COLO829 (cell line): ENCODE results near the gene BPNT1.
"Not testable (repeated sequence)": the region's sequence is repeated elsewhere in the genome, so short reads cannot be mapped to it uniquely, and the experiment has no call there.

Experiments used
- DNase-seq: peaks from one replicate; pipeline ENCODE4 v3.0.0; 2012; ENCODE audit warnings: low spot score

BPNT1 gene, protein sequence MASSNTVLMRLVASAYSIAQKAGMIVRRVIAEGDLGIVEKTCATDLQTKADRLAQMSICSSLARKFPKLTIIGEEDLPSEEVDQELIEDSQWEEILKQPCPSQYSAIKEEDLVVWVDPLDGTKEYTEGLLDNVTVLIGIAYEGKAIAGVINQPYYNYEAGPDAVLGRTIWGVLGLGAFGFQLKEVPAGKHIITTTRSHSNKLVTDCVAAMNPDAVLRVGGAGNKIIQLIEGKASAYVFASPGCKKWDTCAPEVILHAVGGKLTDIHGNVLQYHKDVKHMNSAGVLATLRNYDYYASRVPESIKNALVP

DNA sequence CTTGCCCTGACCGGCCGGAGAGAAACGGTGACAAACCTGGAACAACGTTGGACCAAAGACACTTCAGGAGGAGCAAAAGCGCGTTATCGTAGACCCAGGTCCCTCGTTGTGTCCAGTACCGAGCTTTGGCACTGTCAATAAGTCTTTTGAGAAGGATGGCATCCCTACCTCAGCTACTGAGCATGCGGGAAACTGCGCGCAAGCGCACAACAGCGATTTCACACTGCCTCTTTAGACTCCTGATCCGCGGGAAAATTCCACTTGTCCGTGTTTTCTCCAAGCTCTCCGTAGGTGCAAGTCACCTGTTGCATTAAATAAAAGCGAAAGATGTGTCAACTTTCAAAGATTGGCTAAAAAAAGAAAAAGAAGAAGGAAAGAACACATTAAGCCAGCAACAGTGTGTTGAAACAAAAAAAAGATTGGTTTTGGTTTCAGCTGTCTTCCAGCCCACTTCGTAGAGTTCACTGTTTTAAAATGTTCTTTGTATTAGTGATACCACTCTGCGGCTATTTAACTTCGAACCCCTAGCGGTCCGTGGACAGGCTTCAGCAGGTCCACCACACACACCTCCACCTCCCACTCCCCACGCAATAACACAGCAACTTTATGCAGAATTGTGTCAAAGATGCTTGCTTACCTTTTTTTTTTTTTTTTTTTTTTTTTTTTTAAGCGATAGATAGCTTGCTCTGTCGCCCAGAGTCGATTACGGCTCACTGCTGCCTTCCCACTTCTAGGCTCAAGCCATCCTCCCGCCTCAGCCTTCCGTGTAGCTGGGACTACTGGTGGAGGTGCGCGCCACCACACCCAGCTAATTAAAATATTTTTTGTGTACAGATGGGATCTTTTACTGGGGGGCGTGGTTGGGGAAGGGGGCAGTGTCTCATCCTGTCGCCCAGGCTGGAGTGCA, at the start of gene BPNT1:
Gene BPNT1 (minus strand): TSS at position 139 of the 907 bp plus-strand sequence. CDS start 9,942 bp downstream, outside the sequence.
- DNase-seq, result peak; percentile 99

DNA sequence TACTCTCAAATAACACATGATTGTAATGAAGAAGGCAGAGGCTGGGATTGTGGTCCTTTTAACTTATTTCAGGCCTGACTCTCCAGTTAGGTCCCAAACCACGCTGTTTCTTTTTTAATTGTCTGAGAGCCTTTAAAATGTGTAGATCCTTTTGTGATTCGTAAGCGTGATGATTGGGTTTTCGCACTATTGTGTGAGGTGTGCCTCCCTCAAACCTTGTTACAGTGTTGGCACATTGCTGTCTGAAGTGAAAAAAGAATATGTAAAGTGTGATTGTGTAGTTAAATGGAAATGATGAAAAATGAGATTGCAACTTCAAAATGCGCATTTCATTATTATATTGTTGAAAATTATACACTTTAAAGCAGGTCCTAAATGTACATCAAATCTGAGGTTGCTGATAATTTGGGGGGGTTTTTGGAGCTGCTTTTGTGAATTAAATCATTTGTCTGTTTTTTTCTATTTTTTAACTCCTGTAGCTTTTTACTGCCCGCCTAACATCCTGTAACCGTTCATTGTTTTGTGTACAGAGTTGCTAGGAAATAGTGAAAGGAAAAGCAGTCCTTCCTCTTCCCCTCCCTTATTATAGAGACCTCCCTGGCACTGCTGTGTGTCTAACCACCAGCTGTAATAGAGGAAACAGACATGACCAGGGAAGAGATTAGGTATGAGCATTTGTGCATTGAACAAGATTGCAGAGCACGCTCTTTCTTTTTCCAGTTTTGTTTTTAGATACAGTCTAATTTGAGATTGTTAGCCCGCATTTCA, 47.6 kb upstream of the BPNT1 start:
- no peak for DNase-seq

DNA sequence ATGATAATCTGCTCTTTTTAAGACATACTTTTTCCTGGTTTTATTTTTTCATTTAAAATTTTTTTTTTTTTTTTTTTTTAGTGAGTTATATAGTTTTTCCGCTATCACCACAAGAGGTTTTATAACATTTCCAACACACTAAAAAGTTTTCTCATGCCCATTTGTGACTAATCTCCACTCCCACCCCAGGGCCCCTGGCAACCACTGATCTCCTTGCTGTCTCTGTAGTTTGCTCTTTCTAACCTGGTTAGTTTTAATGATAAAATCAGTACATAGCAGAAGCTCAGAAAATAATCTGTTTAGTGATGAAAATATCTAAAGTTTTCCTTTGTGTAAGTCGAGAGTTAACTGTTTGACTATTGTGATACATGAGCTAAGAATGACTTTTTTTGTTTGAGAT, 46.2 kb upstream of the BPNT1 start:
- no peak for DNase-seq

DNA sequence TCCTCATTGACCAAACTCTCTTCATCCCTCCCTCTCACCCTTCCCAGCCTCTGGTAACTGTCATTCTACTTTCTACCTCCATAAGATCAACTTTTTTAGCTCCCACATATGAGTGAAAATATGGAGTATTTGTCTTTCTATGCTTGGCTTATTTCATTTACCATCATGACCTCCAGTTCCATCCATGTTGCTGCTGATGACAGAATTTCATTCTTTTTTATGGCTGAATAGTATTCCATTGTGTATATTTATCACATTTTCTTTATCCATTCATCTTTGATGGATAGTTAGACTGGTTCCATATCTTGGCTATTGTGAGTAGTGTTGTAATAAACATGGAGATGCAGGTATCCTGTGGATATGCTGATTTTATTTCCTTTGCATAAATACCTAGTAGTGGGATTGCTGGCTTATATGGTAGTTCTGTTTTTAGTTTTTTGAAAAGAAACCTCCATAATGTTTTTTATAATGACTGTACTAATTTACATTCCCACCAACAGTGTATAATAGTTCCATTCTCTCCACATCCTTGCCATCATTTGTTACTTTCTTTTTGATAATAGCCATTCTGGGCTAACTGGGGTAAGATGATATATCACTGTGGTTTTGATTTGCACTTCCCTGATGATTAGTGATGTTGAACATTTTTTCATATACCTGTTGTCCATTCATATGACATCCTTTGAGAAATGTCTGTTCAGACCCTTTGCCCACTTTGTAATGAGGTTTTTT, 40.1 kb upstream of the BPNT1 start:
- no peak for DNase-seq

DNA sequence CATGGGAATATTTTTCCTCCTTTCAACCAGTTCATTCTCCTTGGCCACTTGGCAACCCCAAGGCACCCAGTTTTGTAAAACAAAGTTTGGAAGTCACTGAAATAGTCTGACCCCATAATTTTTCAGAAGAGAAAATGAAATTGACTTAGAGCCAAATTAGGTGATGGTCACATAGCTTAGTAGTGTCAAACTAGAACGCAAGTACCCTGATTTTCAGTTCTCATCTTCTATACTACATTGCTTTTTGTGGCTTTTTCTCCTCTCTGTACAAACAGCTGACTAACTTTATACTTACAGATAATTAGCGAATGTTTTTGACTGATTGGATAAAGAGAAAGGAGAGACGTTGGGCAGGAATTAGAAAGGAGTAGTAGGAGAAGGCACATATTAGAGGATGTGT, 37.5 kb upstream of the BPNT1 start:
- no peak for DNase-seq

DNA sequence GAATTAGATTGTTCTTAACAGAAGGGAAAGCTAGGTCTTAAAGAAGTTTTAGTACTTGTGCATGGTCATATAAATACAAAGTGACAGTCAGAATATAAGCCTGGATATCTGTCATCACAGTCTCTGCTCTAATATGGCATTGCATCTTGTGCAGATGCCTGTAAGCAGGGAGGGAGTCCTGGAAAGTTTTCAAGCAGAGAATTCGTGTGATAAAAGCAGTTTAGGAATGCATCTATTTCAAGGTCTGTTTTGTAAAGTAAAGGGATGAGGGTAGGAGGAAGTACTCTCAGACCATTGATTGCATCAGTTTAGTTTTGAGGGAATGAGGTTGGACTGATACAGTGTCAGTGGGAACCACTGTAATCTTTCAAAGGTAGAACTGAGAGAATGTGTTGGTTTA, 35.0 kb upstream of the BPNT1 start:
- no peak for DNase-seq

DNA sequence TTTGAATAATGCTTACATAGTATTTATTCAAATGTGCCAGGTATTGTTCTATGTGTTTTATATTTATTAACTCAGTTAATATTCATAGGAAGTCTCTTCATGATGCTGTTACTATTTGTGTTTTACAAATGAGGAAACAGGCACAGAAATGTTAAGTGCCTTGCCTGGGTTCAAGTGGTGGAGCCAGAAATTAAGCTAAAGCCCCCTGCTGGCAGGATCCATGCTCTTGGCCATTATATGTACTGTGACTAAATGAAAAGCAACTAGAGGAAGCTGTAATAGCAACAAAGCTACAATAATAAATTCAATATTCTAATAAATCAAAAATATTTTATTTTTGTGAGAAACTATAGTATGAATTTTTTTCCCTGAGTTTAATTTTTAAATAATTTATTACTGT, 34.3 kb upstream of the BPNT1 start:
- DNase-seq, result no peak

DNA sequence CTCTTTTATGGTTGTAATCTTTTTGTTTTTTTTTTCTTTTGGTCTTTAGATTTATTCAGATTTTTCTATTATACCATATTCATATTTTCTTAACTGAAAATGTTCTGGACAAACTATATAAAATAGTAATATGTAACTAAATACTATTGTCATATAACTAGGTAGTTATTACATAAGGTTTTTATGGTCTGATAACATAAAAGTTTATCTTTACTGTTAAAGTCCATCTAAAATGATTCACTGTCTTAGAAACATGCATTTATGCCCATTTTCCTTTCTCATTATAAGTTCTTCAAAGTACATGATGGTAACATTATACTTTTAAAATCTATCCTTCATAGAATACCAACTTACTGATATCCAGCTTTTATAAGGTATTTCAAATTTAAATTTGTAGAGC, 33.5 kb upstream of the BPNT1 start:
- no peak for DNase-seq

DNA sequence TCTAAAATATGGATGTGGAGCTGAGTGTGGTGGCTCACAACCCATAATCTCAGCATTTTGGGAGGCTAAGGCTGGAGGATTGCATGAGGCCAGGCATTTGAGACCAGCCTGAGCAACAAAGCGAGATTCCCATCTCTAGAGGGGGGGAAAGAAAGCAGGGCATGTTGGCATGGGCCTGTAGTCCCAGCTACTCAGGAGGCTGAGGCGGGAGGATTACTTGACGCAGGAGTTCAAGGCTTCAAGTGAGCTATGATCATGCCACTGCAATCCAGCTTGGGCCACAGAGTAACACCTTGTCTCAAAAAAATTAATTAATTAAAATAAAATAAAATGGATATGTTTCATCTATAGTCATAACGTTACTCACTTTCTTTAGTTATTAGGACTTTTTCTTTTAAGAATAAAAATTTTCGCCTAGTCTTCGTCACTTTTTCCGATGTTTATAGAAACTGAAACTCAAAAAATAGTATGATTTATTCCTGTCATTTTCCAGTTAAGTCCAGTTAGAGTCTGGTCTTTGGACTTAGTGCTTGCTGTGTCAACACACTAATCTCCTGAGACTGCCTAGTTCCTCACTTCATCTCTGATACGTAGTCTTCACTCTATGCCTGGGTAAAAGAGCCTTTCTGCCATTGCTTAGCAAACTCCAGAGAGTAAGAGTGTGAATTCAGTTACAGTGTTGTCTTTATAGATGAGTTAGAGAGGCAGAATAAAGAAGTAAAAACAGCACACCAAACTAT, 32.4 kb upstream of the BPNT1 start:
- DNase-seq, result no peak

DNA sequence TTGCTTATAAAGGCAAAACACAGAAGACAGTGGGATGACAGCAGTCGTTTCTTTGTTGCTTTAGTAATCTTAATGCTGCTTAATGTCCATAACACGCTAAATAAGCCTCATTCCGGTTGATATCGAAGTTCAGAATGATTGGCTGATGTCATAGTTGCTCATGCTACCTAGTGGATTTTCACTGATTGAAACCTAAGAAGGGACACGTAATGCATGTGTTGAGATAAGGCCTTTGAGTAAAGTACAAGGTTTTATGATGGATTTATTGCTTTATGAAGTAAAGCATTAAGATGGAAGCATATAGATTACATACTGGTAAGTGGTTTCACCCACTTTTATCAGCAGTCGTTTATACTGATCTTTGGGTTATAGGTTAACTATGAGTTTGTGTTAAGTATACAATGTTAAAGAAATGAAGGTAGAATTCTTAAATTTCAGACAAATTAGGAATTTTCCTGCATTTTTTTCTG, 29.5 kb upstream of the BPNT1 start:
- no peak for DNase-seq

DNA sequence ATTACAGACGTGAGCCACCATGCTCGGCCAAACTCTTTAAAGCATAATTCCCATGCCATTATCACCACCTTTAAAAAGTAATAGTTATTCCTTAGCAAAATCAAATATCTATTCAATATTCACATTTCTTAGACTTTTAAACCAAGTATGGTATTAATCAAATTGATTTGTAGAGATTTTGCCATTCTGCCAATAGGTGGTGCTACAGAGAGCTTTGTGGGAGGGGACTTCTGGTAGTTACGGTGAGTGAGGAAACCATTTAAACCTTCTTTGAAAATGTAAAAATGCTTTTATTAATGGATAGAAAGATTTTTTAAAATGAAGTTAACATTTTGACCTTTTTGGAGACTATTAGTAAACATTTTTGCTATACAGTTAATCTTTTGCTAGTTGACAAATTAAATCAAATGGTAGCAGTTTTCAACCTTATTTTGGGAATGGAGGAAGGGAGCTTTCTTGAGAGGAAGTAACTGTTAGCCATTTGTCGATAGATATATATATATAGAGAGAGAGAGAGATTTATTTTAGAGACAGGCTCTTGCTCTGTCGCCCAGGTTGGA, 23.6 kb upstream of the BPNT1 start:
- DNase-seq, result peak; percentile 56

DNA sequence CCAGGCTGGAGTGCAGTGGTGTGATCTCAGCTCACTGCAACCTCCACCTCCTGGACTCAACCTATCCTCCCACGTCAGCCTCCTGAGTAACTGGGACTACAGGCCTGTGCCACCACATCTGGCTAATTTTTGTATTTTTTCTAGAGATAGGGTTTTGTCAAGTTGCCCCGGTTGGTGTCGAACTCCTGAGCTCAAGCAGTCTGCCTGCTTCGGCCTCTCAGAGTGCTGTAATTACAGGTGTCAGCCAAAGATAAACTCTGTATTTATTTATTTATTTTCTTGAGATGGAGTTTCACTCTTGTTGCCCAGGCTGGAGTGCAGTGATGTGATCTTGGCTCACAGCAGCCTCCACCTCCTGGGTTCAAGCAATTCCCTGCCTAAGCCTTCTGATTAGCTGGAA, 23.0 kb upstream of the BPNT1 start:
- not testable (repeated sequence) for DNase-seq

DNA sequence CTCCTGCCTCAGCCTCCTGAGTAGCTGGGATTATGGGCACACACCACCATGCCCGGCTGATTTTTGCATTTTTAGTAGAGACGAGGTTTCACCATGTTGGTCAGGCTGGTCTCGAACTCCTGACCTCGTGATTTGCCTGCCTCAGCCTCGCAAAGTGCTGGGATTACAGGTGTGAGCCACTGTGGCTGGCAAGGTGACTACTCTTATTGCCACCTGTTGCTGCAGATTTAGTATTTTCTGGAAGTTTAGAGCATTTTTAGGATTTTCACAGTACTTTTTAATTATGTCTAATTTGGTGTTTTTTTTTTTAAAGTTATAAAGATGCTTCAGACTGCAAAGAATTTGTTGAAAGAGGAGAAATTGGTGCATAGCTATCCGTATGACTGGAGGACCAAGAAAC, 20.9 kb upstream of the BPNT1 start:
- not testable (repeated sequence) for DNase-seq

DNA sequence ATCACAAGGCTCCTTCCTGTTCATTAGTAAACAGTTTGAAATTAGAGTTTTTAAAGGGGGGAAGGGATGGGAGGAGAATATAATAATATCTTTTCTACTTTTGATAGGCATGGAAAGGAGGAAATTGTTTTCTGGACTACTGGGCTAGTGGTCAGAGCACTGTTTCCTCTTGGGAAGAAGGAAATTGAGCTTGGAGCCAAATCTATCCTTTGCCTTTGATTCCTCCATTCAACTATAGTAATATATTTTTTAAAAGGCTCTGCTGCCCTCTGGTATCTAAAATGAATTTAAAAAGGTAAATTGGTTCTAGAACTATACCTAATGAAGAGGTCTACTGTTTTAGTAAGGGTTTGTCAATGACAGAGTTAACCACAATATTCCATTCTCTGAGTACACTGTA, 10.2 kb upstream of the BPNT1 start:
- no peak for DNase-seq

DNA sequence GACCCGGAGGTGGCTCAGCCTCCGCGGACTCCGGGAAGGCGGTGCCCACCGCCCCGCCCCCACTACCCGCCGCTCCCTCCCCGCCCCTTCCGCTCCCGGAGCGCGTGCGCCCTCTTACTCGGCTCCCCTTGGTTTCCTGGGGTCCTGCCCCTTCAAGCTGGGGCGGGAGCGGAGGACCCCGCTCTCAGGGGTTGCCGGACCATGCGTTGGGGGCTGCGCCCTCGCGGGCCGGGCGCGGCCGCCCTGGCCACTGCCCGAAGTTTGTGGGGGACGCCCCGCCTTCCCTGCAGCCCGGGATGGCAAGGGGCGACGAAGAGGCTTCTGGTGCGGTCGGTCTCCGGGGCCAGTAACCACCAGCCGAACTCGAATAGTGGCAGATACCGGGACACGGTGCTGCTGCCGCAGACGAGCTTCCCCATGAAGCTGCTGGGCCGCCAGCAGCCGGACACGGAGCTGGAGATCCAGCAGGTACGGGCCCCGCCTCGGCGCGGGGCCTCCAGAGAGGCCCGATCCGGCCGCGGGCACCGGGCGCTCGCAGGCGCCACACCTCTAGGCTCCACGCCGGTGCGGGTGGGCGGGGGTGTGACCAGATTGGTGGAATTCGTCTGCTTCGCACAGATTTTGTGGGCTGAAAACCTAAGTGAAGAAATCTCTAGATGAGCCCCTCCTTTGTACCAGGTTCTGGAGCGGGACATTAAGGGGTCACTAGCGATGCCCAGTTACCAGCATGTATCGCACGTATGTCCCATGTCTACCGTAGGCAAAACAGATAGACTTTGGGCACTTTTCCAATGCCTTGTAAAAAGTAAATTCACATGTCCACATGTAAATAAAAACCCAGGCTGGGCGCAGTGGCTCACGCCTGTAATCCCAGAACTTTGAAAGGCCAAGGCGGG, 4.7 kb upstream of the BPNT1 start, which contains the start of gene IARS2:
Gene IARS2 (plus strand): TSS at position 117 of the 896 bp plus-strand sequence. CDS start 85 bp downstream, at position 202.
- DNase-seq, result peak; percentile 88

DNA sequence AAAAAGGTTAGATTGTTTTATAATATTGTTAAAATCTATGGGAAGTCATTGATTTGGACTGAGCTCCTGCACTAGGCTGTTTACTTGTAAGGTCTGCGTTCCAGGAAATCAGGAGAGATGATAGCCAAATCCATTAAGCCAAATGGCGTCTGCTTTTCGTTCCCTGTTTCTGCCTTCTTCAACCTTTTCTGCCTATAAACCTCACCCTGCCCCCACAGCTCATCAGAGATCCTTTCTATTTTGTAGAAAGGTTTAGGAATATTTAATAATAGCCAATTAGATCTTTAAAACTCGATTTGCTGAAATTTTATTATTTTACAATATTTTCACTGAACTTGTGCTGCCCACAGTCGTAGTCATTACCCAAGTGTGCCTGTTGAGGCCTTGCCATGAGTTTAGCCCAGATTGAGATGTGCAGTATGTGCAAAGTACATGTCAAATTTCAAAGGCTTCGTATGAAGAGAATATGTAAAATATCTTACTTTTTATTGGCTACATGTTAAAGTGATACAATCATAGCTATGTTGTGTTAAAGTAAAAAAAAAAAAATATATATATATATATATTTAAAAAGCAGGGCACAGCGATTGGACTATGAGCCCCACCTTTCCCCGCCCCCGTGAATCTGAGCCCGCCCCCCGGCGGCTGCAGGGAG, 3.9 kb upstream of the BPNT1 start:
- DNase-seq, result no peak

DNA sequence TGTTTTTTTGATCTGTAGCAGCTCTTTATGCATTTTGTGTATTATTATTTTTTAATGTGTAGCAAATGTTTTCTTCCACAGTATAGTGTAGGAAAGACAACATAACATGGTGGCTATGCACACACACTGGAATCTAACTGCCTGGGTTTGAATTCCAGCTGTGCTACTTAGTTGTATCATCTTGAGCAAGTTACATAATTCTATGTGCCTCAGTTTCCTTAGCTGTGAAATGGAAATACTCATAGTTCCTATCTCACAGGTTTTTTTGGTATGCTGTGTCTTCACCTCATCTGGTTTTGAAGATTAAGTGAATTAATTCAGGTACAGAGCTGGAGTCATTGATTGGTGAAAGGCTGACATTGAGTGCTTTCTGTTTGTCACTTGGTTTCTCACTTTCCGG, 3.1 kb upstream of the BPNT1 start:
- no peak for DNase-seq

DNA sequence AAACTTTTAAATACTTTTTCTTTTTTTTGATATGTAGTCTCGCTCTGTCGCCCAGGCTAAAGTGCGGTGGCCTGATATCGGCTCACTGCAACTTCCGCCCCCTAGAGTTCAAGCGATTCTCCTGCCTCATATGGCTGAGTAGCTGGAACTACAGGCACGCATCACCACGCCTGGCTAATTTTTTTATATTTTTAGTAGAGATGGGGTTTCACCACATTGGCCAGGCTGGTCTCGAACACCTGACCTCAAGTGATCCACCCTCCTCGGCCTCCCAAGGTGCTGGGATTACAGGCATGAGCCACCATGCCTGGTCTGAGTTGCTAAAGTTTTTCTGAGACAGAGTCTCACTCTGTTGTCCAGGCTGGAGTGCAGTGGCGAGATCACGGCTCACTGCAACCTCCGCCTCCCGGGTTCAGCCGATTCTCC, 3.3 kb downstream of the BPNT1 start:
- not testable (repeated sequence) for DNase-seq

DNA sequence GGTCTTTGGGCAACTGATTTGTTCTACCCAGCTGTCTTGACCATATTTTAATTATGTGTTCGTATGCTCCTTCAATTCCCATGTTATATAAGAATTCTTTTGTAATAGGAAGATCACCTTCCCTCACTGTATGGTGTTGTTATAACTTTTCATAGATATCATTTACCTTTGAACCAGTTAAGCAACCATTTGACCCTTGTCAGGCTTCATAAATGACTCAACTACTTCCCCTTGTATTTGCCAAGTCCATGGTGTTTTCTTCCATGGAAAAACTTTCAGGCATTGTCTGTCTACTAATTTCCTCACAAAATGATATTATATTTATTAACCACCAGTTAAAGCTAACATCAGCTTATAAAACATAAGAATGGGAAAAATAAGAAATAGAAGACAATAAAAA, 5.1 kb downstream of the BPNT1 start:
- DNase-seq, result no peak
